NCI-H2107 treated with DMSO at 0.1 percent for 48 hours (cell line): ENCODE measurements around the gene GATAD2B.
A peak's percentile ranks its signal among the peaks of the same experiment; 100 is the strongest.

Source experiments
- DNase-seq: peaks from one replicate; lab custom pipeline; 2025; ENCODE audit not compliant: unreplicated experiment; lab: John Stamatoyannopoulos, UW

The GATAD2B gene

DNA sequence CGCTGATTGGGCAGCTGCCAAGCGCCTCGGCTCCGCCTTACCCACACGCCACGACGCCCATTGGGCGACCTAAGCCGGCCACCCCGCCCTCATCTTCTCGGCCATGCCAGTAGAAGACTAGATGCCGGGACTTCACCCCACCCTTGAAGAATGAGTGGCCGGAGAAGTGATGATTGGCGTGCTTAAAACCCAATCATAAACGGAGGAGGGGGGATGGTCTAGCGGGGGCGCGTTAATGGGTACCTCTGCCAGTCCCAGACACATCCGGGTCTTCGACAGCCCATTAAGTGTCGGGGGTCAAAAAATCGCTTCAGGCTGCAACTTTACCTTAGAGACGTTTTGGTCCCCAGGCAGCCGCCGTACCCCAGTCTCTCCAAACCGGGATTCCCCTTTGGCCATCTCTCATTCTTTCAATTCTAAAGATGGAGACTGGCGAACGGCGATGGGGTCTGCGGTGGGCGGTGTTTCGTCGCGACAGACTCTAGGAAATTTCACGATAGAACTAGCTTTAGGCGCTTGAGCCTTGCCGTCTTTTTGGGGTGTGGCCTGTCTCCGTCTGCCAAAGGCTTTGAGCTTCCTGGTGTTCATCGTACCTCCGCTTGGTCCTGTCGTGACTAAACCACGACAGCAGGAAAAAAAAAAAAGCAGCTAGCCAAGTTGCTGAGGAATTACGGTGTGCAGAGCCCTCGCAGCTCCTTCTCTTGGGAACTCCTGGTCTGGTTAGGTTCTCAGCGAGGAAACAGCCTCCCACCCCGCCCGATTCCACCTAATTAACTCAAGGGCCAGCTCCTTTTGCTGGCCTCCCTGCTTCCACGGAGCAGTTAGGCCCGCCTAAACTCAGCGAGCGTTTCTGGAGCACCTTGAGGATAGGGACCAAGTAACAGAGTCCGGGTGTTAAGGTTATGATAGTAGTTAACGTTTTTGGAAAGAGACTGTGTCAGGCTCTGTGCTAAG, at the start of gene GATAD2B:
Gene GATAD2B (minus strand): TSS at position 1 of the 954 bp plus-strand sequence. CDS start 94,625 bp downstream, outside the sequence.
- peak; percentile 100 for DNase-seq

DNA sequence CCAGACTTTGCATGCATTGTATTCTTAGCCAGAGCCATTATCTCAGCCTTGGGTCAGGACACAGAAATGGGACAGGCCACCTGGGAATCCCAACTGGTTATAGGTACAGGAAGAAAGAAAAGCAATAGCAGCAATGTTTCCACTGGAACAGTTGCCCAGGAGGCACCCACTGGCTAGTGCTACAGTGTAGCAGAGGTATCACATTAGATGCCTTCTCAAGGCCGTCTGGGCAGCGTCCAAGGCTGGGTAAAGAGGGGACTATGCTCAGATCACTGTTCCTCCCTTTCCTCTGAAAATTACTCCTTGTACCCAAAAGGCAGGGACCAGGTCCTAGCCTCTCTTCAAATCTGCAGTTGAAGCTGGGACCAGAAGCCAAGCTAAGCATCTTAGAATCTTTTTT, 47.6 kb upstream of the GATAD2B start:
- no peak for DNase-seq

DNA sequence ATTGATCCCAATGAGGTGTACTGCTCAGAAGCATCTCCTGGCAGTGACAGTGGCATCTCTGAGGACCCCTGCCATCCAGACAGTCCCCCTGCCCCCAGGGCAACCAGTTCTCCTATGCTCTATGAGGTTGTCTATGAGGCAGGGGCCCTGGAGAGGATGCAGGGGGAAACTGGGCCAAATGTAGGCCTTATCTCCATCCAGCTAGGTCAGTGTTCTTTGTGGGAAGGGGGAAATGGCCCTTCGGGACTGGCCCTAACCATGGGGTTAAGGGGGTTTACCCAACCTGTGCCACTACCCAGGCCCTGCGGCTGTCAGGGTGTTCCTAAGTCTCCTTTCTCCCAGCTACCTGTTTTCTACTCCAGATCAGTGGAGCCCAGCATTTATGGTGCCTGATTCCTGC, 46.2 kb upstream of the GATAD2B start:
- DNase-seq: no peak

DNA sequence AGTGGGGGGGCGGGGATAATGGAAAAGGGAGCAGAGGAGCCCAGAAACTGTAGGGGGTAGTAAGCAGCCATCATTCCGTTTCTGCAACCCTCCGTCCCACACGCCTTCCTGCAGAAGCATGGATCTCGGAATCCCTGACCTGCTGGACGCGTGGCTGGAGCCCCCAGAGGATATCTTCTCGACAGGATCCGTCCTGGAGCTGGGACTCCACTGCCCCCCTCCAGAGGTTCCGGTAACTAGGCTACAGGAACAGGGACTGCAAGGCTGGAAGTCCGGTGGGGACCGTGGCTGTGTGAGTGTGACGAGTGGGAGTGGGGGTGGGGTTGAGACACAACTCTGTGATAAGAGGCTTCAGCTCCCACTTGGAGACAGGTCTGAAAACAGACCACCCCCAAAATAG, 45.6 kb upstream of the GATAD2B start:
- DNase-seq: no peak

DNA sequence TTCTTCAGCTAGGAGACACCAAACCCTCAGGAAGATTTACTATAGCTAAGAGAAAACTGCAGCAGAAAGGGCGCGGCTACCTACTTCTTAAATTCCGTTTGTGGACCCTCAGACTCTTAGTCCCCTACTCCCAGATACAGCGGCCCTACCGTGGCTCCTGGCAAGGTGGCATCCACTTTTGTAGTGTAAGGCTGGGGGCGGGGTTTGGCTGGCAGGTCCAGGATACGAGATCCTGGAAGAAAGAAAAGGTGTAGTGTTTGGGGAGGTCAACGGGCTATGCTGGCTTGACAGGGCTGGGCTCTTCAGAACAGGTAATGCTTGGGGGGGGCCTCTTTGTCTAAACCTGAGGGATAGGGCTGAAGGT, 45.2 kb upstream of the GATAD2B start:
- peak; percentile 80 for DNase-seq

DNA sequence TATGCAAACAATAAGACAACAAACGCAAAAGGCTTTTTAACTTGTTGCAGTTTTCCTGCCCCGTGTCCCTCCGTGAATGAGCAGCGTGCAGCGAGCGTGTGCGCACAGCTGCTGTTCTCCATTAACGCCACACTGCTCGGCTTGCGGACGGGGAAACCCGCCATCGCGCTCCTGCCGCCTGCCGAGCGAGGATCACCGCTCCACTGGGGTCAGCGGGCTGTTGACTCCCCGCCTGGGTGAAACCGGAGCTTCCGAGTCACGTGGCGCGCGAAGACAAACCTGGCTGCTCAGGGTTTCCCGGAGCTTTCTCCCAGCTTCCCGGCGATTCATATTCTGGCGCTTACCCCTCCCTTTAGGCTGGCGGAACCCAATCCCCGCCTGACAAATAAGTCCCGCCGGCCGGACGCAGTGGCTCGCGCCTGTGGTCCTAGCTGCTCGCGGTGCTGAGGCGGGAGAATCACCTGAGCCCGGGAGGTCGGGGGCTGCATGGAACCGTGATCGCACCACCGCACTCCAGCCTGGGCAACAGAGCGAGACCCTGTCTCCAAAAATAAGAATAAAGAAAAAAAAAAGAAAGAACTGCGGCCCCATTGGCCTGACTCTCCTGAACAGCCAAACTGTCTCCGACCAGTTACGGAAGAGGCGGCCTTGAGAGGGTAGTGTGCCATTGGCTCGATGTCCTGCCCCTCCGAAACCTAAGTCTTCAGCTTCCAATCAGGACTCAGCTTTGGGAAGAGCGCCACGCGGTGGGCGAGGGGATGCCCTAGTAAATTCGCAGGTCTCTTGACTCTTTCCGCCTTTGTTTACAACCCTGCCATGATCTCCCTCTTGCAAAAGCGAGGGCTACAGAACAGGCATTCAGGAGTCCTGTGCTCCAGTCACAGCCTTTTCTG, 44.6 kb upstream of the GATAD2B start, which contains the start of gene CREB3L4:
Gene CREB3L4 (plus strand): TSS at position 796 of the 893 bp plus-strand sequence. CDS start 624 bp downstream, outside the sequence.
- DNase-seq: peak; percentile 99

DNA sequence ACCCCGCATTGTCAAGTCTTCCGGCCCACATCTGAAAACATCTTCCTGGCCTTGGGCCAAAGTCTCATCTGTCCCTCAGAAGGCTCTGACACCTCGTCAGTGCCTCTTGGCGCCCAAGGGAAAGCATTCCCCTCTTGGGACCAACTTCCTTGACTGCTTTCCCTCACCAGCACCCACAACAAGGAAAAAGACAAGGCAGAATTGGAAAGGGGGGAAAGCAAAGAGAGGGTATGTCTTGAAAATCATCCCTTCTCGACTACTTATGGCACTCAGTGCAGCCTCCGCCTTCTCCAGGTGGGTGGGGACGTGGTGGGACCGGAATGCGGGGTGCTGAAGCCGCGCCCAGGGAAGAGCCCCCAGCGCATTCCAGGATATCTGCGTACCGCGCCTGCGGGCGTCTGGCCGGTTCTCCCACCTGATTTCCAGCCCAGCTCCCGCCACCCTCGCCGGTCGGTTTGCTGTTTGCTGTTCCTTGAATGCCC, 41.1 kb upstream of the GATAD2B start:
- DNase-seq: no peak

DNA sequence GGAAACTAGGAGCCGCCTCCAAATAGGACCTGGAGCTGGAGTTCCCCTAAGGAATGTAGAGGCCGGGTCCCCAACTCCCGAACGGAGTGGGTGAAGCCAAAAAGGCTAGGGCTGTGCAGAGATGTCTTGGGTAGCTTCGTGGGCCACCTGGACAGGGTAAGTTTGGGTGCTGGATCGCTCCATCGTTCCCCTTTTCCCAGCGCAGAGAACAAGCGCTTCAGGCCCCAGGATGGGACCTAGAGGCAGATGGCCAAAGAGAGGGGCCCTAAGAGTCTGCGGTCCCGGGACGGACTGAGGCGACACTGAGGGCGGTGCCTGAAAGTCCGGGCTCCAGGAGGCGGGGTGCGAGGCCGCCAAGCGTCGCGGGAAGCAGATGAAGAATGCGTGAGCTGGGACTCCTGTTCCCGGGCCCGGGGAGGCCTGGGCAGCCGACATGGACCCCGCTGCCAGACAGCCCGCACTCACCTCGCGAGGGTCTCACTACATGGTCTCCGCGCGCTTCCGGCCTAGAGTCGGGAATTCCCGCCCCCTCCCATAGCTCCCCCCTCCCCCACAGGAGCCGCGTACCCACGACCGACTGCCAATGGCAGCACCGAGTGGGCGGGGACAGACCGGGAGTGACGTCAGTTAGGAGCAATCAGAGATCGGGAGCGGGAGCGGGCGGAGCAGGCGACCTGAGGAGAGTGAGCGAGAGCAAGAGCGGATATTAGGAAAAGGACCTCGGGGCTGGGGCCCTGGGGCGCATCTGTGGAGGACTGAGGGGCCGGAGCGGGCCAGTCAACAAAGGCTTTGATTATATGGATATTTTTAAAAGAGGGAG, 40.5 kb upstream of the GATAD2B start, which contains the start of gene SLC39A1:
Gene SLC39A1 (minus strand): TSS at position 508 of the 820 bp plus-strand sequence. CDS start 822 bp downstream, outside the sequence.
- peak; percentile 98 for DNase-seq

DNA sequence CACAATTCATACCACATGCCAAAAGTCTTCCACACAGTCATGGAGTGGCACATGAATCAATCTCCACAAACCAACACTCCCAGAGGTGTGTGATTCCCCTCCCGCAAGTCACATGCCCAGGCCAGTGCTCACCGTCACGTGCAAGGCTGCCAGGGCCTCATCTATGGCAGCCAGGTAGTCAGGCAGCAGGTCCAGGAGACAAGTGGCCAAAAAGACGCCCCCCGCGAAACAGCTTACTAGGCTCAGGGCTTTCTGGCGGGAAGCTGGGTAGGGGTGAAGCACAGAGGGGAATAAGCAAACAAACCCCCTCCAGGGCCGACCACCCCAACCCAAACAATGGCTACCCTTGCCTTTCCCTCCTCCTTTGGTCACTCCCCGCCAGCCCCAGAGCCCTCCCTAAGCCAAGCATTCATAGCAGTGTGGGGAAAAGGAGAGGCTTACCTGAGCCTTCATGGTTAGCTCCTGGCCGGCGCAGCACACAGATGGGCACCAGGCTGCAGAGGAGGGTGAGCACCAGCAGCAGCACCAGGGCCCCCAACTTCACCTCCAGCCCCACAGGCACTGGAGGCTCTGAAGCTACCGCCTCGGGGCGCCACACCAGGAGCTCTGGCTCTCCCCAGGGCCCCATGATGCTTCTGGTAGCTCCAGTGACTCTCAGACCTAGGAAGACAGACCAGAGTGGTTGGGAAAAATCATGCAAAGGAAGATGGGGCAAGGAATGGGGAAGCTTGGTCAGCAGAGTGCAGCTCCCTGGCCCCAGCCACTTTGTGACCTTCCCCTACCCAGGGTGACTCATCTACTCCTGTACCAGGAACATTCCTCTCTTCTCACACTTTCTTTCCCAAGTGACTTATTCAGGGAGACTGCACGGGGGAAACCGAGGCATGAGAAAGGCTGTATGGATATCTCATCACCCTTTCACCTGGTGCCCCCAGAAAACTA, 39.6 kb upstream of the GATAD2B start:
- DNase-seq: no peak

DNA sequence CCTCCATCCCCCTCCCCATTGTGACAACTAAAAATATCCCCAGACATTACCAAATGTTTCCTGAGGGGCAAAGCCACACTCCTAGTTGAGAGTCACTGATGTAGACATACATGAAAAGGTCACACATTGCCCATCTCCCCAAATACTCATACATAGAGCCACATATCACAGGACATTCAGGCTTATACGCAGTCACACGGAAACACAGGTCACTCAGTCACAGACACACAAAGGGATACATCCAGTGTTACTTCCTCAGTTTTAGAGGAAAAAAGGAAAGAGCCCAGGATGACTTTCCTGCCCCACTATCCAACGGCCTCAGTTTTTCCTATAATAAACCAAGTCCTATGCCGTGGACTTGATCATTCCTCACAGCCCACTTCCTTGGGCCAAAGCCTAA, 38.6 kb upstream of the GATAD2B start:
- DNase-seq: no peak

DNA sequence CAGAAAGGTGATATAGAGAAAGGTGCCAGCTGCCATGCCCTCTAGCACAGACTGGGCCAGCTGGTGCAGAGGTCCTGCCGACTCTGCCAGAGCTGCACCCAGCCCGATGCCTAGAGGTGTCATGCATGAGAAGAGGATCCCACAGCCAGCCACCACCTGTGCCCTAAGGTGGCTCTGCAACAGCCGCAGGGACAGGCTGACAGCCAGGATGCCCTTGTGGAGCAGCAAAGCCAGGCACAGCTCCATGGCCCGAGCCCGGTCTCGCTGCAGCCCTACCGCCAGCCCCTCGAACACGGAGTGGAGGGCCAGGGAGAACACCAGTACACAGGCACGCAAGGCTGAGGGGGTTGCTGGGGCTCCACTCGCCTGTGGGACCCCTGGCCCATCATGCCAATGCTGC, 37.4 kb upstream of the GATAD2B start:
- no peak for DNase-seq

DNA sequence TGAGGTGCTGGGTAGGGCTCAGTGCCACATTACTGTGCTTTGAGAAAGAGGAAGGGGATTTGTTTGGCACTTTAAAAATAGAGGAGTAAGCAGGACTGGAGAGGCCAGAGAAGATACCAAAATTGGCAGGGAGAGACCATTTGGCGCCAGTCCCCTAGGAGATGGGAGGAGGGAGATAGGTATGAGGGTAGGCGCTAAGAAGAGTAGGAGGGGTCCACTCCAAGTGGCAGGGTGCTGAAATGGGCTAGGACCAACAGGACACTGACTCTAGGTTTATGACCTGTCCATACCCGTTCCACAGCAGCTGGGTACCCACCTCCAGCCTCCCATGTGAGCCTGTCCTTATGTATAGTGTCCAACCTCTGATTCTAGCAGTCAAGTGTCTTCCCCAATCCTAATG, 36.7 kb upstream of the GATAD2B start:
- no peak for DNase-seq

DNA sequence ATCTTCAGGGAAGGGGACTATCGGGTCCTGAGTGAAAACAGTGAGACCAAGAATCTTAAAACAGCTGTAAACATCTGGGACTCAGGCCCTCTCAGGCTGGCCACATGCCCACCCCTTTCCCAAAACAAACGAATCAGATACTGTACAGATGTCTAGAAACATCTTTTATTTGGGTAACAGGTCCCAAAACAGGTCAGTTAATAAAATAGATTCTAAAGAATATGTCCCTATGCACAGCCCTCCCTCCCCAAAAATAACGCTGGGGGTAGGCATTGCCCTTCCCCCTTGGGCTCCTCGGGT, 36.1 kb upstream of the GATAD2B start:
- no peak for DNase-seq

DNA sequence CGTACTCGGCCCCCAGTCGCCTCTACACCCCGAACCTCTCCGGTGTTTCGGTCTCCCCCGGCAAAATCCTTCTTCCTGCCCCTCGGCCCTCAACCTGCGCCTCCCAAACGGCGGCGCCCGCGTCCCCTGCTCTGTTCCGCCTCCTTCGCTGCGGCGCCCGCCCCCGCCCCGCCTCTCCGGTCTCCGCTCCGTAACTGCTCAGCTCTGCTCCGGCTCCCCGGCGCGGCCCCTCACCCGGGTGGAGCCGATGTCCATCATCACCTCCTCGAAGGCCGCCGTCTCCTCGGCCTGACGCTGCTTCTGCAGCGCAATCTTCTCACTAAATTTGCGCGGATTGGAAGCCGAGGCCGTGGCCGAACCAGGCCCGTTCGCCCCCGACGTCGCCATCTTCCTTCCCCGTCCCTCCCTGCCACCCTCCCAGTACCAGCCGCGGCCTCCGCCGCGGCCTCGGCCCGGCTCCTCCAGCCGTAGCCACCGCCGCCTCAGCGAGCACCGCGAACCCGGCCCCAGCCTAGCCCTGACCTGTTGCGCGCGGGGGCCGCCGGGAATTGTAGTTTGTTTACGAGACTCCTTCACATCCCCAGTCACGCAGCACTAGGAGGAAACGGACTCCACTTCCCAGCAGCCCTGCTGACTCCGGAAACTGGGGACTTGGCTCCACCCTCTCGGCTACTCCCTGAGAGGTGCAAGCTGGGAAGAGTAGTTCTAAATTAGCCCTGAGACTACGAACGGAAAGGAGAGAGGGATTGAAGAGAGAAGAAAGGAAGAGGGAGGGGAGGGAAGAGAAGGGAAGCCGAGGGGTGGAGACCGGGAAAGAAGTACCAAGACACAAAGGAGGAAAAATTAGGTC, 35.6 kb upstream of the GATAD2B start, which contains the start of gene CRTC2:
Gene CRTC2 (minus strand): TSS at position 502 of the 850 bp plus-strand sequence. CDS start 115 bp downstream, at position 387.
- DNase-seq: peak; percentile 99

DNA sequence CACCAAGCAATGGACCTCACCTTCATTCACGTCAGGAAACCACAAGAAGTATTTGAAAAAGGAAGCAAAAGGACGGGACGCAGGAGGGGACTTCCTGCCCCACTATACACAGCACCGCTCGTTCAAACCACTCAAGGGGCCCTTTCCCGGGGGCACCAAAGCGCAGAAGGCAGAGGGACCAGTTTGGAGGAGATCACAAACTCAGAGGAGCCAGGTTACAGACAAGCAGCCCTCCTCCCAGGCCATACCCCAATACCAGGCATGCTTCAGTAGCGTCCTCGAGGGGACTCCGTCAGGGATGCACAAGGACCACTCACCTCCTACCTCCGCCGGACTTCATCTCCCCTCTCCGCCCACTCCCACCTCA, 35.0 kb upstream of the GATAD2B start:
- no peak for DNase-seq

DNA sequence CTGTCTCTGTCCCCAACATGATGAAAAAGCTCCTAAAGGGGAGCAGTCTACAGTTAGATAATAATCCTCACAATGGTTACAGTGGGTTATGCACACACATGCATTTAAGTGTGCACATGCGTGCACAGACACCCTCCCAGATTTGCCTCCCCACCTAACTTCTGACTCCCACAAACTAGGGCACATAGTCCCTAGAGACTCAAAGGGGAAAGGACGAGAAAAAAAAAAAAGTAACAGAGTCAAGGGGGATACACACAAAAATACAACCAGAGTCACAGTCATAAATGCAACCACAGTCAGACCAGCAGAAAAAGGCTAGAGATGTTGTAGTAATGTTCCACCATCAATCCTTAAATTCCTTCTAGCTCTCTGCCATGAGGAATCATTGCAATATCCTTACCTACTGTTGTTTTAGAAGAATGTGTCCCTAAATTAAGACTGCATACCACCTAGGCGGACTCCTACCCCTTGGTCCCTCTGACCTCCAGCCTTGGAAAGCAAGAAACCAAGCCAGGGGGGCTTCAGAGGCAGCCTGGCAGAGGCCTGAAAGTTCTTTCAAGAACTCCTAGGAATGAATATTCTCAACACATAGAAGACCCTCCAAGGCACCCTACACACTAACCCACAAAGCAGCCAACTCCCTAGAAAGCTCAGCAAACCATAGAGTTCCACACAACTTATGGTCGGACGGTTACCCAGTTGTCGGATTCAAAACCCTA, 34.4 kb upstream of the GATAD2B start:
- DNase-seq: no peak

DNA sequence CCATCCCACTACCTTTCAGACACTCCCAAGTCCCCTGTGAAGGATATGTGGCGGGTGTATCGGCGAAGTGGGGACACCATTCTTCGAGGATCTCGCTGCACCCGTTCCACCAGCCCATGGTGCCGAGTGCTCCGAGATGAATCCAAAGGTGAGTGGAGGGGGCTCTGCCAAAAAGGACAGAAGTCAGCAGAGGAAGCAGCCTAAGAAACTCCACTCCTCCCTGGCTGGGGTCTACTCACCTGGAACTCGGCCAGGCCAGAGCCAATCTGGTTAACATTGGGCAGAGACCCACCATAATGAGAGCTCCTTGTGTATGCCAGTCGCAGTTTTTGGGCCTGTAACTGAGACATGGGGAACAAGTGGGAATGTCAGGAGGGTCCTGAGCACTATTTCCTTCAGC, 32.1 kb upstream of the GATAD2B start:
- no peak for DNase-seq

DNA sequence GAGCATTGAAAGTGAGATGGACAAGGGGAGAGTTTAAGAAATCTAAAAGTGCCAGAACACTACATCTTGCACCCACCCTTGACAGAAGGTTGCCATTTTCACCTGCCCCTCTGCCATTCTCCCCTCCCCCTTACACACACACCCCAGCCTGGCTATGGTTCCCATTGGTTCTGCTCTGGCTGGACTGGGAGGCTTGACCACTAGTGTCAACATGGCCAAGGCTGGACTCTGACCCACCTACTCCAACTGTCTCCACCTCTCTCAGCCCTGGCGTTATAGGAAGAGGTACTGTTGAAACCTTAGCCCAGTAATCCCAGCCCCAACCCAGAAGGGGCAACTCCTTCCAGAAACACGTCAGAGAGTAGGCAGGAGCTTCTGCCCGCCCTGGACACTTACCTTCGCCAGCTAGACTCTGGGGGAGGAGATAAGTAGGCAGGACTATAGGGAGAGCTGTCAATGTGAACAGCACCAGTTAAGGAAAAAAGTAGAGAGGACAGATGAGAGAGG, 31.1 kb upstream of the GATAD2B start:
- no peak for DNase-seq
